Measurements from ENCODE around the gene TNFSF8. TPM values are rescaled to one million over a fixed set of nuclear protein-coding genes. Genes with fewer than 3 reads are reported as not detected.

TNFSF8 gene
- total and polyA plus RNA-seq, 9 of the 15 experiments (the other 6 are each of a cell fraction or from before 2014, with no cell fraction given) = 0.09 TPM; not detected in 8

DNA sequence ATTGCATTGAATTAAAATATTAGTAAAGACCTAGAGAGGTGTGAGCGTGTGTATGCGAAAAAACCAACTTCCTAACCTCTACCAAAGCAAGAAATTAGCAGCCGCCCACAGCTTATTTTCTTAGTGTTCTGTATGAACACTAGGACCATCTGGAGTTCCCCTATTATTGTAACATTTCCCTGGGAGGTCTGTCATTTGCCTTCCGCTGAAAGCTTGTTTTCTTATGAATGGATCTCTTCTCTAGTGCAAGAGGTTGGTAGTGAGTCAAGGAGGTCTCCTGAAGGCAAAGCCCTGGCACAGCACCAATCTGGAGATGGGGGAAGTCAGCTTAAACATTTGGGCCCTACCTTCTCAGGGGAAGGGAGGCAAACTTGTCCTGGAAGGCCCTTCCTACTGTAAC is 10.8 kb downstream of the TNFSF8 start:
- in situ Hi-C loops (cut with MboI) (loop anchor here (10.0 to 25.0 kb wide), 2 partner anchors 182 to 515 kb away; no protein-coding TSS in a partner anchor), intact Hi-C loops (cut with micrococcal nuclease) (no loop called here)
- ATAC-seq = no peak
- H3K4me1 ChIP-seq (replicated peaks in 1 of 2; ENCODE audit: control insufficient read depth in 2 of 2, insufficient read depth in 2 of 2, low read length in 2 of 2) = no peaks in the 10 kb centered on the region
- ChIA-PET CTCF (ENCODE audit: low intra/inter-chr PET ratio) (no interaction called here), POLR2A (interaction anchor here (0.6 kb wide), 1 partner anchor 1189 kb away, joined by 4 read pairs; no protein-coding TSS in a partner anchor)
- no peaks in the 10 kb centered on the region for H4K20me1 ChIP-seq (replicated peaks; ENCODE audit: control insufficient read depth, insufficient read depth, low read length)
- H3K36me3 ChIP-seq (ENCODE audit: control insufficient read depth, insufficient read depth, low read length) = no peaks in the 10 kb centered on the region
- no TSS peak for BruUV-seq (replicated peaks)
- no peak for DNase-seq (ENCODE audit: extremely low read depth in 1 of 4, low spot score in 3 of 4)
- H3K9ac ChIP-seq (ENCODE audit: insufficient read depth in 1 of 2, low read depth in 2 of 2, low read length in 2 of 2) = no peak overlapping the region
- no peaks in the 10 kb centered on the region for H3K79me2 ChIP-seq (ENCODE audit: control insufficient read depth, insufficient read depth, low read length)
- no peaks in the 10 kb centered on the region for H3K27me3 ChIP-seq (ENCODE audit: control insufficient read depth in 2 of 2, insufficient read depth in 2 of 2, low read length in 2 of 2)
- no peak overlapping the region for H3K27ac ChIP-seq (ENCODE audit: extremely low read depth, low read depth, low read length)
- H3K4me2 ChIP-seq (ENCODE audit: insufficient read depth, low read length) = no peak overlapping the region
- no peak overlapping the region for H3K4me3 ChIP-seq
- no peaks in the 10 kb centered on the region for H3K9me1 ChIP-seq (ENCODE audit: control insufficient read depth, insufficient read depth, low read length)
- 3% methylated on average over 4 of the region's 4 CpGs for WGBS (ENCODE audit: insufficient coverage, low coverage, missing lambda C conversion rate)
- no peak for FAIRE-seq
- H3K9me3 ChIP-seq (replicated peaks; ENCODE audit: control insufficient read depth, insufficient read depth, low read depth, low read length) = no peaks in the 10 kb centered on the region
- no peak overlapping the region for H2AFZ ChIP-seq (ENCODE audit: low read depth, low read length)
- TF ChIP-seq ZNF609 (CRISPR knock-in tag; IDR thresholded peaks at IDR 0.05; ENCODE audit: borderline replicate concordance) (no peak), FOXJ3 (CRISPR knock-in tag; IDR thresholded peaks at IDR 0.05) (no peak), ZEB2 (IDR thresholded peaks at IDR 0.05) (no peak), ZBED1 (IDR thresholded peaks at IDR 0.05) (no peak), NBN (IDR thresholded peaks at IDR 0.05; ENCODE audit: low read depth) (no peak), CHD4 (IDR thresholded peaks at IDR 0.05; ENCODE audit: insufficient read depth, insufficient replicate concordance, low read depth, low read length, poor library complexity, severe bottlenecking) (no peak)
- TF ChIP-seq, protein P1, sequence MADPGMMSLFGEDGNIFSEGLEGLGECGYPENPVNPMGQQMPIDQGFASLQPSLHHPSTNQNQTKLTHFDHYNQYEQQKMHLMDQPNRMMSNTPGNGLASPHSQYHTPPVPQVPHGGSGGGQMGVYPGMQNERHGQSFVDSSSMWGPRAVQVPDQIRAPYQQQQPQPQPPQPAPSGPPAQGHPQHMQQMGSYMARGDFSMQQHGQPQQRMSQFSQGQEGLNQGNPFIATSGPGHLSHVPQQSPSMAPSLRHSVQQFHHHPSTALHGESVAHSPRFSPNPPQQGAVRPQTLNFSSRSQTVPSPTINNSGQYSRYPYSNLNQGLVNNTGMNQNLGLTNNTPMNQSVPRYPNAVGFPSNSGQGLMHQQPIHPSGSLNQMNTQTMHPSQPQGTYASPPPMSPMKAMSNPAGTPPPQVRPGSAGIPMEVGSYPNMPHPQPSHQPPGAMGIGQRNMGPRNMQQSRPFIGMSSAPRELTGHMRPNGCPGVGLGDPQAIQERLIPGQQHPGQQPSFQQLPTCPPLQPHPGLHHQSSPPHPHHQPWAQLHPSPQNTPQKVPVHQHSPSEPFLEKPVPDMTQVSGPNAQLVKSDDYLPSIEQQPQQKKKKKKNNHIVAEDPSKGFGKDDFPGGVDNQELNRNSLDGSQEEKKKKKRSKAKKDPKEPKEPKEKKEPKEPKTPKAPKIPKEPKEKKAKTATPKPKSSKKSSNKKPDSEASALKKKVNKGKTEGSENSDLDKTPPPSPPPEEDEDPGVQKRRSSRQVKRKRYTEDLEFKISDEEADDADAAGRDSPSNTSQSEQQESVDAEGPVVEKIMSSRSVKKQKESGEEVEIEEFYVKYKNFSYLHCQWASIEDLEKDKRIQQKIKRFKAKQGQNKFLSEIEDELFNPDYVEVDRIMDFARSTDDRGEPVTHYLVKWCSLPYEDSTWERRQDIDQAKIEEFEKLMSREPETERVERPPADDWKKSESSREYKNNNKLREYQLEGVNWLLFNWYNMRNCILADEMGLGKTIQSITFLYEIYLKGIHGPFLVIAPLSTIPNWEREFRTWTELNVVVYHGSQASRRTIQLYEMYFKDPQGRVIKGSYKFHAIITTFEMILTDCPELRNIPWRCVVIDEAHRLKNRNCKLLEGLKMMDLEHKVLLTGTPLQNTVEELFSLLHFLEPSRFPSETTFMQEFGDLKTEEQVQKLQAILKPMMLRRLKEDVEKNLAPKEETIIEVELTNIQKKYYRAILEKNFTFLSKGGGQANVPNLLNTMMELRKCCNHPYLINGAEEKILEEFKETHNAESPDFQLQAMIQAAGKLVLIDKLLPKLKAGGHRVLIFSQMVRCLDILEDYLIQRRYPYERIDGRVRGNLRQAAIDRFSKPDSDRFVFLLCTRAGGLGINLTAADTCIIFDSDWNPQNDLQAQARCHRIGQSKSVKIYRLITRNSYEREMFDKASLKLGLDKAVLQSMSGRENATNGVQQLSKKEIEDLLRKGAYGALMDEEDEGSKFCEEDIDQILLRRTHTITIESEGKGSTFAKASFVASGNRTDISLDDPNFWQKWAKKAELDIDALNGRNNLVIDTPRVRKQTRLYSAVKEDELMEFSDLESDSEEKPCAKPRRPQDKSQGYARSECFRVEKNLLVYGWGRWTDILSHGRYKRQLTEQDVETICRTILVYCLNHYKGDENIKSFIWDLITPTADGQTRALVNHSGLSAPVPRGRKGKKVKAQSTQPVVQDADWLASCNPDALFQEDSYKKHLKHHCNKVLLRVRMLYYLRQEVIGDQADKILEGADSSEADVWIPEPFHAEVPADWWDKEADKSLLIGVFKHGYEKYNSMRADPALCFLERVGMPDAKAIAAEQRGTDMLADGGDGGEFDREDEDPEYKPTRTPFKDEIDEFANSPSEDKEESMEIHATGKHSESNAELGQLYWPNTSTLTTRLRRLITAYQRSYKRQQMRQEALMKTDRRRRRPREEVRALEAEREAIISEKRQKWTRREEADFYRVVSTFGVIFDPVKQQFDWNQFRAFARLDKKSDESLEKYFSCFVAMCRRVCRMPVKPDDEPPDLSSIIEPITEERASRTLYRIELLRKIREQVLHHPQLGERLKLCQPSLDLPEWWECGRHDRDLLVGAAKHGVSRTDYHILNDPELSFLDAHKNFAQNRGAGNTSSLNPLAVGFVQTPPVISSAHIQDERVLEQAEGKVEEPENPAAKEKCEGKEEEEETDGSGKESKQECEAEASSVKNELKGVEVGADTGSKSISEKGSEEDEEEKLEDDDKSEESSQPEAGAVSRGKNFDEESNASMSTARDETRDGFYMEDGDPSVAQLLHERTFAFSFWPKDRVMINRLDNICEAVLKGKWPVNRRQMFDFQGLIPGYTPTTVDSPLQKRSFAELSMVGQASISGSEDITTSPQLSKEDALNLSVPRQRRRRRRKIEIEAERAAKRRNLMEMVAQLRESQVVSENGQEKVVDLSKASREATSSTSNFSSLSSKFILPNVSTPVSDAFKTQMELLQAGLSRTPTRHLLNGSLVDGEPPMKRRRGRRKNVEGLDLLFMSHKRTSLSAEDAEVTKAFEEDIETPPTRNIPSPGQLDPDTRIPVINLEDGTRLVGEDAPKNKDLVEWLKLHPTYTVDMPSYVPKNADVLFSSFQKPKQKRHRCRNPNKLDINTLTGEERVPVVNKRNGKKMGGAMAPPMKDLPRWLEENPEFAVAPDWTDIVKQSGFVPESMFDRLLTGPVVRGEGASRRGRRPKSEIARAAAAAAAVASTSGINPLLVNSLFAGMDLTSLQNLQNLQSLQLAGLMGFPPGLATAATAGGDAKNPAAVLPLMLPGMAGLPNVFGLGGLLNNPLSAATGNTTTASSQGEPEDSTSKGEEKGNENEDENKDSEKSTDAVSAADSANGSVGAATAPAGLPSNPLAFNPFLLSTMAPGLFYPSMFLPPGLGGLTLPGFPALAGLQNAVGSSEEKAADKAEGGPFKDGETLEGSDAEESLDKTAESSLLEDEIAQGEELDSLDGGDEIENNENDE (IDR thresholded peaks at IDR 0.05; ENCODE audit: low read depth, low read length) = no peak
